Epithelial cell of proximal tubule (primary cell): Measurements from ENCODE around the gene KCNIP1. TPM values are rescaled to one million over a fixed set of nuclear protein-coding genes. Genes with fewer than 3 reads are reported as not detected.
A peak's percentile ranks its signal among the peaks of the same experiment; 100 is the strongest.

Source experiments
- DNase-seq: peaks from one replicate; pipeline ENCODE4 v3.0.0-alpha.2; 2011; ENCODE audit warnings: low read depth
- H3K4me3 ChIP-seq: 2 replicates; pipeline ENCODE4 v1.5.1; 2011; ENCODE audit warnings: low read depth, mild to moderate bottlenecking, low read length
- CTCF ChIP-seq: conservative IDR thresholded peaks from 2 replicates; pipeline ENCODE4 v1.5.1; 2012; ENCODE audit warnings: low read depth, mild to moderate bottlenecking, low read length
- total RNA-seq: library from RNA; depleted of rRNA; stranded (reverse); fragments of >200 nt; gene quantifications from 2 replicates; pipeline ENCODE4 v1.2.3, GENCODE V29; 2015

KCNIP1 gene
- total RNA-seq, 1 donor from 2014 or later = 2.0 TPM

GRCh38 chr5:170617533-170618490 is 114.0 kb downstream of the KCNIP1 start:
- no peak for TF ChIP-seq CTCF
- DNase-seq = no peak
- H3K4me3 ChIP-seq = no peak overlapping the region

GRCh38 chr5:170619869-170620268 is 116.0 kb downstream of the KCNIP1 start:
- no peak for DNase-seq
- H3K4me3 ChIP-seq = no peak overlapping the region
- TF ChIP-seq CTCF = no peak

- H3K4me3 ChIP-seq = no peak overlapping the region
- no peak for TF ChIP-seq CTCF
- no peak for DNase-seq
Observed at GRCh38 chr5:170622933-170623332, 119.1 kb downstream of the KCNIP1 start.

- no peak overlapping the region for H3K4me3 ChIP-seq
- no peak for DNase-seq
- TF ChIP-seq CTCF = peak; percentile 81
Observed at GRCh38 chr5:170623576-170624181, 119.9 kb downstream of the KCNIP1 start.

GRCh38 chr5:170625221-170626165 is 121.7 kb downstream of the KCNIP1 start:
- no peak for DNase-seq
- no peak for TF ChIP-seq CTCF
- no peak overlapping the region for H3K4me3 ChIP-seq

GRCh38 chr5:170626507-170627150 is 122.8 kb downstream of the KCNIP1 start:
- no peak for TF ChIP-seq CTCF
- H3K4me3 ChIP-seq = no peak overlapping the region
- no peak for DNase-seq
